Measurements from ENCODE around the gene KCNK5. TPM values are rescaled to one million over a fixed set of nuclear protein-coding genes. Genes with fewer than 3 reads are reported as not detected.

Gene KCNK5
- total and polyA plus RNA-seq, 7 donors: 3.0 to 26.9 (median 7.5) TPM

- peaks cover 0 to 5% (median 4%) of the 10 kb centered on the region in 4 donors for H3K9me3 ChIP-seq
- TF ChIP-seq POLR2AphosphoS5 (IDR thresholded peaks at IDR 0.05) (no peak), CTCF (IDR thresholded peaks at IDR 0.05) (no peak), POLR2A (IDR thresholded peaks at IDR 0.05) (no peak), EP300 (IDR thresholded peaks at IDR 0.05) (no peak)
- no peaks in the 10 kb centered on the region for H3K36me3 ChIP-seq
- 91 to 95% methylated on average over 3 of the region's 3 CpGs for WGBS, 2 donors
- peaks cover 0 to 3% (median 0%) of the 10 kb centered on the region in 4 donors for H3K4me1 ChIP-seq
- peaks cover 0 to 9% (median 0%) of the 10 kb centered on the region in 3 donors for H3K27me3 ChIP-seq
- H3K4me3 ChIP-seq: no peak overlapping the region
- no peak overlapping the region for H3K27ac ChIP-seq
- intact Hi-C loops (cut with DNase I): no loop called here
- DNase-seq: peak; percentile 9
Measured at GRCh38 chr6:39170860-39171259, 58.4 kb downstream of the KCNK5 start.

GRCh38 chr6:39170389-39170788, 58.9 kb downstream of the KCNK5 start:
- DNase-seq: no peak
- intact Hi-C loops (cut with DNase I): no loop called here
- H3K36me3 ChIP-seq: no peaks in the 10 kb centered on the region
- TF ChIP-seq POLR2A (IDR thresholded peaks at IDR 0.05): no peak
- no peak for TF ChIP-seq EP300 (IDR thresholded peaks at IDR 0.05)
- TF ChIP-seq CTCF (IDR thresholded peaks at IDR 0.05): no peak
- no peak for TF ChIP-seq POLR2AphosphoS5 (IDR thresholded peaks at IDR 0.05)
- H3K27ac ChIP-seq: no peak overlapping the region
- H3K4me3 ChIP-seq: no peak overlapping the region
- H3K9me3 ChIP-seq: peaks cover 0 to 5% (median 4%) of the 10 kb centered on the region in 4 donors
- H3K4me1 ChIP-seq: peaks cover 0 to 3% (median 0%) of the 10 kb centered on the region in 4 donors
- H3K27me3 ChIP-seq: peaks cover 0 to 11% (median 0%) of the 10 kb centered on the region in 3 donors

GRCh38 chr6:39169448-39170344, 59.6 kb downstream of the KCNK5 start:
- TF ChIP-seq EP300 (IDR thresholded peaks at IDR 0.05) (no peak), POLR2A (IDR thresholded peaks at IDR 0.05) (no peak), POLR2AphosphoS5 (IDR thresholded peaks at IDR 0.05) (no peak), CTCF (IDR thresholded peaks at IDR 0.05) (no peak)
- no peaks in the 10 kb centered on the region for H3K36me3 ChIP-seq
- peak; percentile 12 for DNase-seq
- no peak overlapping the region for H3K4me3 ChIP-seq
- peaks cover 0 to 3% (median 0%) of the 10 kb centered on the region in 4 donors for H3K4me1 ChIP-seq
- WGBS, 2 donors: 23 to 74% methylated on average over 14 of the region's 14 CpGs
- H3K9me3 ChIP-seq: peaks cover 0 to 5% (median 4%) of the 10 kb centered on the region in 4 donors
- peaks cover 0 to 11% (median 0%) of the 10 kb centered on the region in 3 donors for H3K27me3 ChIP-seq
- intact Hi-C loops (cut with DNase I): no loop called here
- H3K27ac ChIP-seq: no peak overlapping the region

DNA sequence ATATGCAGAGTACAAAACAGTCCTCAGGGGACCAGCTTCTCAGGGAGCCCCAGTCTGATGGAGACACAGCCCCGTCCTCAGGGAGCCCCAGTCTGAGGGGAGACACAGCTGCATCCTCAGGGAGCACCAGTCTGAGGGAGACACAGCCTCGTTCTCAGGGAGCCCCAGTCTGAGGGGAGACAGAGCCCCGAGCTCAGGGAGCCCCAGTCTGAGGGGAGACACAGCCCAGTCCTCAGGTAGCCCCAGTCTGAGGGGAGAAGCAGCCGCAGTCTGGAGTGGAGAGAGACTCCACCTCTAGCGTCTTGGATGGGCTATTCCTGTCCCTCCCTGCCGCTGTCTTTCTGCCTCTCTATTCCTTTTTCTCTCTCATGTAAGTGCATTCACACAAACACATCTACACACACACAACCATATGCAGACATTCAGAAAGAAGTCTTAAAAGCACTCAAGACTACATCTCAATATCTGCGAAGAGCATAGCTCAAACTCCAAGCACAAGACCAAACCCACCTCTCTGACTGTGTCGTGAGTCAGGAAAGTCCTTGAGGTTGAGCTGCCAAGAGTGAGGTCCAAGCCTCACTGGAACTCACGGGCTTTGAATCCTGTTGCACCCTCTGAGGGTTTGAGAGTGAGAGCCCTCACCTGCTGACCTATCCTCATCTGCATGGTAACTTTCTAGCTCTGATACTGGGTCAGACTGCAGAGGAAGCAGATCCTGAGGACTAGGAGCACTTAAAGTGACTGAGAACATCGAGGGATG, 61.2 kb downstream of the KCNK5 start:
- H3K4me1 ChIP-seq: peaks cover 0 to 3% (median 0%) of the 10 kb centered on the region in 4 donors

More for the DNA sequence above, 61.2 kb downstream of the KCNK5 start:
- 87 to 90% methylated on average over 10 of the region's 10 CpGs for WGBS, 2 donors
- peaks cover 0 to 11% (median 0%) of the 10 kb centered on the region in 3 donors for H3K27me3 ChIP-seq
- intact Hi-C loops (cut with DNase I): no loop called here
- H3K9me3 ChIP-seq: peaks cover 0 to 5% (median 4%) of the 10 kb centered on the region in 4 donors
- H3K36me3 ChIP-seq: no peaks in the 10 kb centered on the region
- no peak overlapping the region for H3K4me3 ChIP-seq
- no peak overlapping the region for H3K27ac ChIP-seq
- no peak for DNase-seq
- TF ChIP-seq POLR2A (IDR thresholded peaks at IDR 0.05) (no peak), EP300 (IDR thresholded peaks at IDR 0.05) (no peak), CTCF (IDR thresholded peaks at IDR 0.05) (no peak), POLR2AphosphoS5 (IDR thresholded peaks at IDR 0.05) (no peak)
